Measurements from ENCODE around the gene BCL2L13.

The BCL2L13 gene, protein sequence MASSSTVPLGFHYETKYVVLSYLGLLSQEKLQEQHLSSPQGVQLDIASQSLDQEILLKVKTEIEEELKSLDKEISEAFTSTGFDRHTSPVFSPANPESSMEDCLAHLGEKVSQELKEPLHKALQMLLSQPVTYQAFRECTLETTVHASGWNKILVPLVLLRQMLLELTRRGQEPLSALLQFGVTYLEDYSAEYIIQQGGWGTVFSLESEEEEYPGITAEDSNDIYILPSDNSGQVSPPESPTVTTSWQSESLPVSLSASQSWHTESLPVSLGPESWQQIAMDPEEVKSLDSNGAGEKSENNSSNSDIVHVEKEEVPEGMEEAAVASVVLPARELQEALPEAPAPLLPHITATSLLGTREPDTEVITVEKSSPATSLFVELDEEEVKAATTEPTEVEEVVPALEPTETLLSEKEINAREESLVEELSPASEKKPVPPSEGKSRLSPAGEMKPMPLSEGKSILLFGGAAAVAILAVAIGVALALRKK

DNA sequence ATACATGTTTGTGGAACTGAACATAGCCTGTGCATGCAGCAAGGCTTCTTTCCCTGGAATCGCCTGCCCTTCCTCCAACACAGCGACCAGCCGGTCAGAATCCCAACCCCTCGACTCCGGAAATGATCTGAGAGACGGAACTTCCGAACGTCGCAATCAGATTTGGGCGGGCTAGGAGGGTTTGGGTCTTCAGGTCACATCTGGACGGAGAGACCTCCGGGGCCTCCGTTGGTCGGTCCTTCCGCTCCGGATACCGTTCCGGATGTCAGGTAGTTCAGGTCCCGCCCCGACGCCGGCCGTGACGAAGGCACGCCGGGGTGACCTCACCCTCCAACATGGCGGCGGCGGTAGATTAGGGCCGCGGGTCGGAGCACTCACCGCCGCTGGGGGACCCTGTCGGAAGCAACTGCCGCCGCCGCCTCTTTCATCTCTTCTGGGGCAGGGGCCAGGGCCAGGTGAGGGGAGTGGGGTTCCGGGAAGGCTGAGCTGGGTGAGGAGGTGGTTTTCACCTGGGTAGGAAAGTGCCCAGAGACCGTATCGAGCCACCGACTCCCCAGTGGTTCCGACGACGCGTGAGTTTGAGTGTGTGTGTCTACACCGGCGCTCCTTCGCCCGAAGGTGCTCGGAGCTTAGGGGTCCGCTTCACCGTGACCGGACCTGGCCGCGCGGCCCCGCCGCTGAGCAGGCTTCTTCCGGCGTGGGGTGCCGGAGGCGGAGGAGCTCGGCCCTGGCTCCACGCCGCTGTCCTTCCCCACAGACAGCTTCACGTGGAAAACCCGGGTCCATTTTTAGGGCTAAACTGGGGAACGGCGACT is at the start of gene BCL2L13:
Gene BCL2L13, plus strand, starts transcription at position 326 of the 815 bp plus-strand sequence. CDS start 16,955 bp downstream, outside the sequence.
- Histone ChIP-seq H3K27me3 (ENCODE audit: control insufficient read depth in 5 of 5, insufficient read depth in 4 of 5, low read length in 5 of 5) (no peaks in the 10 kb centered on the region), H3K36me3 (ENCODE audit: control insufficient read depth in 5 of 5, insufficient read depth in 5 of 5, low read length in 5 of 5) (no peaks in the 10 kb centered on the region), H3K9ac (ENCODE audit: low read length in 5 of 5) (peak within 1 kb of the TSS; percentile 97 to 100 (median 100)), H3K4me1 (ENCODE audit: control insufficient read depth in 5 of 5, insufficient read depth in 5 of 5, low read length in 5 of 5) (peaks cover 5 to 24% (median 20%) of the 10 kb centered on the region in 5 donors), H3K4me3 (ENCODE audit: low read depth in 1 of 5, low read length in 5 of 5) (peak within 1 kb of the TSS; percentile 68 to 97 (median 95)), H3K27ac (ENCODE audit: low read depth, low read length) (peak within 1 kb of the TSS; percentile 100), H3K9me3 (ENCODE audit: control insufficient read depth in 5 of 5, low read length in 5 of 5) (no peaks in the 10 kb centered on the region)

DNA sequence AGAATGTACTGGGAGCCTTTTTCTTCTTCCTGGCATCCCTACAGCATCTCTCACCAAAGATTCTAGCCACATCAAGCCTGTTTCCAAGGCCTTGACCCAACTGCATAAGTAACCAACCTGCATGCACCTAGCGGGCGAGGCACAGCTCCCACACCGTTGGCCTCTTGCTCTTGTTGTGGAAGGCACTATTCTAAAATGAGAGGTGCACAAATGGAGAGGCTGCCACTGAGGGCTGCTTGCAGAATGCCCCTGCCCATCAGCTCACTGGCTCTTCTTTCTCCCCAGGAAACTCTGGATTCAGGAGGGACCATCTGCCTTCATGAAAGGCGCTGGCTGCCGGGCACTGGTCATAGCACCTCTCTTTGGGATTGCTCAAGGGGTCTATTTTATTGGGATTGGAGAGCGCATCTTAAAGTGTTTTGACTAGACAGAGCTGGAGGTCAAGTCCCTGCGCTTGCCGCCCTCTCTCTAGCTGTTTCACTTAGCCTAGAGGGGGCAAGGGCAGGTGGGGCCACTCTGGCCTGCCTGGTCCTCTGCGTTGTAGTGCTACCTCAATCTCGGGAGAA is 48.7 kb upstream of the BCL2L13 start:
- H3K36me3 ChIP-seq (ENCODE audit: control insufficient read depth in 5 of 5, insufficient read depth in 5 of 5, low read length in 5 of 5), result peaks cover 14 to 65% (median 59%) of the 10 kb centered on the region in 5 donors
- no peaks in the 10 kb centered on the region for H3K9me3 ChIP-seq (ENCODE audit: control insufficient read depth in 5 of 5, low read length in 5 of 5)
- no peak overlapping the region for H3K4me3 ChIP-seq (ENCODE audit: low read depth in 1 of 5, low read length in 5 of 5)
- H3K27me3 ChIP-seq (ENCODE audit: control insufficient read depth in 5 of 5, insufficient read depth in 4 of 5, low read length in 5 of 5), result no peaks in the 10 kb centered on the region
- H3K9ac ChIP-seq (ENCODE audit: low read length in 5 of 5), result no peak overlapping the region
- no peaks in the 10 kb centered on the region for H3K4me1 ChIP-seq (ENCODE audit: control insufficient read depth in 5 of 5, insufficient read depth in 5 of 5, low read length in 5 of 5)
- H3K27ac ChIP-seq (ENCODE audit: low read depth, low read length), result no peak overlapping the region

DNA sequence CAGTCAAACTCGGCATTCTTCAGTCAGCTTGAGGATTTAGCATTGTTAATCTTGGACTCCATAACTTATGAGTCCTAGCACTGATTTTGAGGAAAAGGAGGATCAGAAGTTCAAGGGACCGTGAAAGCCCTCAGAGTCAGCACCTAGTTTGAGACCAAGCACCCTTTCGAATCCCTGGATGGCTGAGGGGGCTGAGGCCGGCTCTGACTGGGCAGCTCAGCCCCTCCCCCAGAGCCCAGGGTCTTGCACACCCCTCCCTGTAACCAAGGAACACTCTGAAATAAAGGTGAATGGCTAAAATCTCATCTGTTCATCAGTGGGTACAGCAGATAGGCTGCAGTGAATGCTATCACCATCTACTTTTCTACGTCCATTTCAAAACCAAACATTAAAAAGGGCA is 48.0 kb upstream of the BCL2L13 start:
- Histone ChIP-seq H3K9me3 (ENCODE audit: control insufficient read depth in 5 of 5, low read length in 5 of 5) (no peaks in the 10 kb centered on the region), H3K27ac (ENCODE audit: low read depth, low read length) (no peak overlapping the region), H3K9ac (ENCODE audit: low read length in 5 of 5) (no peak overlapping the region), H3K4me1 (ENCODE audit: control insufficient read depth in 5 of 5, insufficient read depth in 5 of 5, low read length in 5 of 5) (no peaks in the 10 kb centered on the region), H3K27me3 (ENCODE audit: control insufficient read depth in 5 of 5, insufficient read depth in 4 of 5, low read length in 5 of 5) (no peaks in the 10 kb centered on the region), H3K4me3 (ENCODE audit: low read depth in 1 of 5, low read length in 5 of 5) (no peak overlapping the region), H3K36me3 (ENCODE audit: control insufficient read depth in 5 of 5, insufficient read depth in 5 of 5, low read length in 5 of 5) (peaks cover 14 to 72% (median 65%) of the 10 kb centered on the region in 5 donors)

DNA sequence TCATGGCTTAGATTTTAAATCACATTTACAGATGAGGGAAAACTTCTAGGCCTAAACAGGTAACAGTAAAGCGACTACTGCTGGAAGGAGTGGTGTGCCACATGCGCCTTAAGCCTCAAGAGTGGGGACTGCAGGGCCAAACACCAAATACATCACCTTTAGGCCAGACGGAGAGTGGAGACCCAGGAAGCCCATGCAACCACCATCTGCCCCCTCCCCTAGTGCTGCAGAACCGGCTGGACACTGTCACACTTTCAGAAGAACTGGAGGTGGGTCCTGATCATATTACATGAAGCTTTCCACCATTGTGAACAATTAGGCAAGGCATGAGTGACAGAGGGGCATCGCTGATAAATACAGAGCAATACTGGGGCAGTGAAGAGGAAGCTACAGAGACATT is 46.4 kb upstream of the BCL2L13 start:
- Histone ChIP-seq H3K27ac (ENCODE audit: low read depth, low read length) (no peak overlapping the region), H3K36me3 (ENCODE audit: control insufficient read depth in 5 of 5, insufficient read depth in 5 of 5, low read length in 5 of 5) (peaks cover 19 to 87% (median 76%) of the 10 kb centered on the region in 5 donors), H3K4me3 (ENCODE audit: low read depth in 1 of 5, low read length in 5 of 5) (no peak overlapping the region), H3K27me3 (ENCODE audit: control insufficient read depth in 5 of 5, insufficient read depth in 4 of 5, low read length in 5 of 5) (no peaks in the 10 kb centered on the region), H3K9me3 (ENCODE audit: control insufficient read depth in 5 of 5, low read length in 5 of 5) (no peaks in the 10 kb centered on the region), H3K4me1 (ENCODE audit: control insufficient read depth in 5 of 5, insufficient read depth in 5 of 5, low read length in 5 of 5) (no peaks in the 10 kb centered on the region), H3K9ac (ENCODE audit: low read length in 5 of 5) (no peak overlapping the region)

DNA sequence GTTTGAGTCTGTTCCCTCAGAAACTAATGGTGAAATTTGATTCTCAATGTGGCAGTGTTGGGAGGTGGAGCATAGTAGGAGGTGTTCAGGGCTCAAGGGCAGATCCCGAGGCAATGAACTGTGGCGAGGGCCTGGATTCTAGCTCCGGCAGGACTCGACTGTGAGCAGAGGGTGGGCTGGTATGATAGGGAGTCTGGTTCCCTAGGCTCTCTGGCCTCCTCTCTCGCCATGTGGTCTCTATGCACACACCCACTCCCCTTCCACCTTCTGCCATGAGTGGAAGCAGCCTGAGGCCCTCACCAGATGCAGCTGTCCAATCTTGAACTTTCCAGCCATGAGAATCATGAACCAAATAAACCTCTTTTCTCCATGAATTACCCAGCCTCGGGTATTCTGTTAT is 42.3 kb upstream of the BCL2L13 start:
- no peak overlapping the region for H3K27ac ChIP-seq (ENCODE audit: low read depth, low read length)
- H3K9ac ChIP-seq (ENCODE audit: low read length in 5 of 5), result no peak overlapping the region
- H3K36me3 ChIP-seq (ENCODE audit: control insufficient read depth in 5 of 5, insufficient read depth in 5 of 5, low read length in 5 of 5), result peaks cover 38 to 94% (median 84%) of the 10 kb centered on the region in 5 donors
- H3K9me3 ChIP-seq (ENCODE audit: control insufficient read depth in 5 of 5, low read length in 5 of 5), result no peaks in the 10 kb centered on the region
- H3K4me1 ChIP-seq (ENCODE audit: control insufficient read depth in 5 of 5, insufficient read depth in 5 of 5, low read length in 5 of 5), result no peaks in the 10 kb centered on the region
- no peak overlapping the region for H3K4me3 ChIP-seq (ENCODE audit: low read depth in 1 of 5, low read length in 5 of 5)
- no peaks in the 10 kb centered on the region for H3K27me3 ChIP-seq (ENCODE audit: control insufficient read depth in 5 of 5, insufficient read depth in 4 of 5, low read length in 5 of 5)

DNA sequence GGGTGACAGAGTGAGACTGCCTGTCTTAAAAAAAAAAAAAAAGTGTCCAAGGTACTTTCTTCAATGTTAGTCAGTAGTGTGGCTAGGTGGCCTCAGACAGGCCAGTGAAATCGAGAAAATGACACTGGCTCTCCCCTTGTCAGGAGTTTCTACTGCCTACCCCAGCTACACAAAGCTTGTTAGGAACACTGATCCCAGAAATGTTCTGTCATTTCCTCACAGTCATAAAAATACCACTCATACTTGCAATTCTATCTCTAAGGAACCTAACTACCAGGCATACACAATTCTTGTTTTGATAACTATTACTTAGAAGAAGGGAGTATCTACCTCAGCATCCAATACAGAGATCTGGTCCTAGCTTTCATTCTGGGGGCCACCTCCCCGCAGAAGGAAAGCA is 41.3 kb upstream of the BCL2L13 start:
- no peaks in the 10 kb centered on the region for H3K9me3 ChIP-seq (ENCODE audit: control insufficient read depth in 5 of 5, low read length in 5 of 5)
- no peak overlapping the region for H3K4me3 ChIP-seq (ENCODE audit: low read depth in 1 of 5, low read length in 5 of 5)
- H3K27ac ChIP-seq (ENCODE audit: low read depth, low read length), result no peak overlapping the region
- no peaks in the 10 kb centered on the region for H3K27me3 ChIP-seq (ENCODE audit: control insufficient read depth in 5 of 5, insufficient read depth in 4 of 5, low read length in 5 of 5)
- no peaks in the 10 kb centered on the region for H3K4me1 ChIP-seq (ENCODE audit: control insufficient read depth in 5 of 5, insufficient read depth in 5 of 5, low read length in 5 of 5)
- H3K9ac ChIP-seq (ENCODE audit: low read length in 5 of 5), result no peak overlapping the region
- peaks cover 38 to 85% (median 76%) of the 10 kb centered on the region in 5 donors for H3K36me3 ChIP-seq (ENCODE audit: control insufficient read depth in 5 of 5, insufficient read depth in 5 of 5, low read length in 5 of 5)

DNA sequence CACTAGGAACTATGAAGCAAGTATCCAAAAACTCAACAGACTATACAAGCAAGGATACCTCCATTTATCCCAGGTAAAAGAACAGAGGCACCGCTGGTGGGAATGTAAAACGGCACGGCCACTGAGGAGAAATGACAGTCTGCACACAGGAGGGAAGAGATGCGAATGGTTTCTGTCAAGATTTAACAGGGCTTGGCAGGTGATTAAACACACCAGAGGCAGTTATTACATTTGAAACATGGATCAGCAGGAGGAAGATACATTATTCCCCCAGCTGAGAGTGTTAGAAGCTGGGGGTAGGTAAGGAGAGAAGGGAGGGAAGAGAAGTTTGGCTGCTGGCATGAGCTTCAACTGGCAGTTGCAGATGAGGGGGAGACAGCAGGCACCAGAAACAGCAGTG is 40.2 kb upstream of the BCL2L13 start:
- Histone ChIP-seq H3K4me3 (ENCODE audit: low read depth in 1 of 5, low read length in 5 of 5) (no peak overlapping the region), H3K27me3 (ENCODE audit: control insufficient read depth in 5 of 5, insufficient read depth in 4 of 5, low read length in 5 of 5) (no peaks in the 10 kb centered on the region), H3K27ac (ENCODE audit: low read depth, low read length) (no peak overlapping the region), H3K9ac (ENCODE audit: low read length in 5 of 5) (no peak overlapping the region), H3K4me1 (ENCODE audit: control insufficient read depth in 5 of 5, insufficient read depth in 5 of 5, low read length in 5 of 5) (no peaks in the 10 kb centered on the region), H3K36me3 (ENCODE audit: control insufficient read depth in 5 of 5, insufficient read depth in 5 of 5, low read length in 5 of 5) (peaks cover 35 to 76% (median 69%) of the 10 kb centered on the region in 5 donors), H3K9me3 (ENCODE audit: control insufficient read depth in 5 of 5, low read length in 5 of 5) (no peaks in the 10 kb centered on the region)

DNA sequence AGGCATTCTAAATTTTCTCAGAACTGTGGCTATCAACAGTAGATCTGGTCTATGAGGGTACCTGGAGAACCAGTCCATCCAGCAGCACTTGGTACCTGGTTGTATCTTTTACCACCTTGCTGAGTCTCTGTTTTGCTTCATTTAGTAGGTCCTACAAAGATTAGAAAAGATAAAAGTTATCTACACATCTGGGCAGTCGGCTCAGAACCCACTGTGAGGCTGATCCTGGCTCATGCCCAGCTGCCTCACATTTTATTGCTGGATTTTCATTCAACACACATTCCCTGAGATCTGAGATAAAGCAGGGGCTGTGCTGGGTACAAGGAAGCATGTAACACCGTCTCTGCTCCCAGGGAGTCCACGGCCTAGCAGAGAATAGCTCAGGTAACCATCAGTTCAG is 37.5 kb upstream of the BCL2L13 start:
- peaks cover 23 to 57% (median 49%) of the 10 kb centered on the region in 5 donors for H3K36me3 ChIP-seq (ENCODE audit: control insufficient read depth in 5 of 5, insufficient read depth in 5 of 5, low read length in 5 of 5)
- H3K27ac ChIP-seq (ENCODE audit: low read depth, low read length), result no peak overlapping the region
- H3K4me3 ChIP-seq (ENCODE audit: low read depth in 1 of 5, low read length in 5 of 5), result no peak overlapping the region
- H3K9ac ChIP-seq (ENCODE audit: low read length in 5 of 5), result no peak overlapping the region
- H3K4me1 ChIP-seq (ENCODE audit: control insufficient read depth in 5 of 5, insufficient read depth in 5 of 5, low read length in 5 of 5), result no peaks in the 10 kb centered on the region
- no peaks in the 10 kb centered on the region for H3K9me3 ChIP-seq (ENCODE audit: control insufficient read depth in 5 of 5, low read length in 5 of 5)
- H3K27me3 ChIP-seq (ENCODE audit: control insufficient read depth in 5 of 5, insufficient read depth in 4 of 5, low read length in 5 of 5), result no peaks in the 10 kb centered on the region

DNA sequence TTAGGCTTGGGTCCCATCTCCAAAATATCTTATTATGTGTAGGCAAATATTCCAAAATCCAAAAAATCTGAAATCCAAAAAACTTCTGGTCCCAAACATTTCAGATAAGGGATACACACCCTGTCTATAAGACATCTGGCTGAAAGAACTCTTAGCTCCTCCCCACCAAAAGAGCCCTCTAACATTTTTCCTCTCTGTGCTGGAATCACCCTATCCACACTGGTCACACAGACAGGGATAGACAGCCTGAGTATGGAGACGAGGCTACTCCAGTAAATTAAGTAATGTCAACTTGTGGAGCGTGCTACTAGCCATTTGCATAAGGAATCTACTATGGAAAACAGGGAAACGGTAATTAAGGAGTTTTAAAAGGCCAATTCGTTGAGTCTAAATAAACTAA is 34.9 kb upstream of the BCL2L13 start:
- H3K36me3 ChIP-seq (ENCODE audit: control insufficient read depth in 5 of 5, insufficient read depth in 5 of 5, low read length in 5 of 5), result peaks cover 18 to 44% (median 36%) of the 10 kb centered on the region in 5 donors
- H3K27ac ChIP-seq (ENCODE audit: low read depth, low read length), result no peak overlapping the region
- H3K4me3 ChIP-seq (ENCODE audit: low read depth in 1 of 5, low read length in 5 of 5), result no peak overlapping the region
- no peaks in the 10 kb centered on the region for H3K27me3 ChIP-seq (ENCODE audit: control insufficient read depth in 5 of 5, insufficient read depth in 4 of 5, low read length in 5 of 5)
- no peaks in the 10 kb centered on the region for H3K9me3 ChIP-seq (ENCODE audit: control insufficient read depth in 5 of 5, low read length in 5 of 5)
- peaks cover 0 to 5% (median 4%) of the 10 kb centered on the region in 5 donors for H3K4me1 ChIP-seq (ENCODE audit: control insufficient read depth in 5 of 5, insufficient read depth in 5 of 5, low read length in 5 of 5)
- no peak overlapping the region for H3K9ac ChIP-seq (ENCODE audit: low read length in 5 of 5)
